ENCODE results near the gene BZW2. TPM values are rescaled to one million over a fixed set of nuclear protein-coding genes. Genes with fewer than 3 reads are reported as not detected.
A peak's percentile ranks its signal among the peaks of the same experiment; 100 is the strongest.

The BZW2 gene
- total and polyA plus RNA-seq, 2 experiments from 2014 or later, result 236 to 358 TPM

DNA sequence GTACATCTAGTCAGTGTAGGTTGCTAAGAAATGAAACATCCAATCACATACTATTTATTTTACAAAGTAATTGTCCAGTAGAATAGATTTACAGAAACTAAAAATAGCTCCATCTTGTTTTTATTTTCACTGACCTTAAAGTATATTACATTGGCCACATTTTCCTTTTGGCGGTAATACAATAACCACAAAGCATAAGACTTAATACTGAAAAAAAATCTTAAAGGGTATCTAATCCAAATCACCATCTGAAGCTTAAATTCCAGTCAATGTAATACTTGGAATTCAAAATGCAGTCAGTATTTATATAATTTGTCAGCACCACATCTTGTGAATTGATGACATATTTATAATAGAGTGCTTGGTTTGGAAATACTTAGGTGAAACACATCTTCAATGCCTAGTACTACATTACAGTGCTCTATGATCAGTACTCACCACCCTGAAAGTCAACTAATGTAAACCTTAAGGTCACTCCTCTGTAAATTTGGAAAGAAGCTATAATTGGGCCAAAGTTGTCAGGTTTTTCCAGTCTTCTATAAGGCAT is 9.4 kb upstream of the BZW2 start:
- H3K9me3 ChIP-seq (ENCODE audit: low read depth), result no peaks in the 10 kb centered on the region
- DNase-seq (ENCODE audit: low read depth in 1 of 2, low spot score in 1 of 2), result no peak
- TF ChIP-seq, protein P1, sequence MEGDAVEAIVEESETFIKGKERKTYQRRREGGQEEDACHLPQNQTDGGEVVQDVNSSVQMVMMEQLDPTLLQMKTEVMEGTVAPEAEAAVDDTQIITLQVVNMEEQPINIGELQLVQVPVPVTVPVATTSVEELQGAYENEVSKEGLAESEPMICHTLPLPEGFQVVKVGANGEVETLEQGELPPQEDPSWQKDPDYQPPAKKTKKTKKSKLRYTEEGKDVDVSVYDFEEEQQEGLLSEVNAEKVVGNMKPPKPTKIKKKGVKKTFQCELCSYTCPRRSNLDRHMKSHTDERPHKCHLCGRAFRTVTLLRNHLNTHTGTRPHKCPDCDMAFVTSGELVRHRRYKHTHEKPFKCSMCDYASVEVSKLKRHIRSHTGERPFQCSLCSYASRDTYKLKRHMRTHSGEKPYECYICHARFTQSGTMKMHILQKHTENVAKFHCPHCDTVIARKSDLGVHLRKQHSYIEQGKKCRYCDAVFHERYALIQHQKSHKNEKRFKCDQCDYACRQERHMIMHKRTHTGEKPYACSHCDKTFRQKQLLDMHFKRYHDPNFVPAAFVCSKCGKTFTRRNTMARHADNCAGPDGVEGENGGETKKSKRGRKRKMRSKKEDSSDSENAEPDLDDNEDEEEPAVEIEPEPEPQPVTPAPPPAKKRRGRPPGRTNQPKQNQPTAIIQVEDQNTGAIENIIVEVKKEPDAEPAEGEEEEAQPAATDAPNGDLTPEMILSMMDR (IDR thresholded peaks at IDR 0.05; ENCODE audit: low read depth, low read length), result no peak
- H3K27me3 ChIP-seq, result no peaks in the 10 kb centered on the region
- H3K36me3 ChIP-seq, result peaks cover 14% of the 10 kb centered on the region
- H3K27ac ChIP-seq, result peak overlapping the region; percentile 73
- peaks cover 12% of the 10 kb centered on the region for H3K4me1 ChIP-seq (ENCODE audit: low read depth)
- H3K4me3 ChIP-seq, result no peak overlapping the region

DNA sequence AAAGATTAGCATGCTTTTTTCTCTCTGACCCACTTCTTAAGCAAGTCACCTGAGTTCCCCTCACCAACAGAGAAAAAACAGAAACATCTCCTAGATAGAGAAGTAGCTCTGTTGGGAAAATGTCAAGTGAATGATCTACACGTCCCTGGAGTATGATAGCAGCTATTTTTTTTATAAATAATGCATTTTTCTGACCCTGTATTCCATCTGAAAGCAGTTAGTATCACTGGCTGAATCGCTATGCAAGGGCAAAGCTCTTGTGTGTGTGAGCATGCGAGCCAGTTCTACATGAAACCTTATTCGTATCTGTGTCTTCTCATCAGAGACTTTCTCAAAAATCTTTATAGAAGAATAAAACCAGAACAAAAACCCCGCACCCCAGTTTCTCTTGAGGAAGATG is 8.6 kb upstream of the BZW2 start:
- H3K36me3 ChIP-seq, result peaks cover 12% of the 10 kb centered on the region
- no peaks in the 10 kb centered on the region for H3K27me3 ChIP-seq
- H3K4me3 ChIP-seq, result no peak overlapping the region
- H3K4me1 ChIP-seq (ENCODE audit: low read depth), result peaks cover 15% of the 10 kb centered on the region
- DNase-seq (ENCODE audit: low read depth in 1 of 2, low spot score in 1 of 2), result no peak
- H3K9me3 ChIP-seq (ENCODE audit: low read depth), result no peaks in the 10 kb centered on the region
- TF ChIP-seq, protein P1 (IDR thresholded peaks at IDR 0.05; ENCODE audit: low read depth, low read length), result no peak
- H3K27ac ChIP-seq, result peak overlapping the region; percentile 73

DNA sequence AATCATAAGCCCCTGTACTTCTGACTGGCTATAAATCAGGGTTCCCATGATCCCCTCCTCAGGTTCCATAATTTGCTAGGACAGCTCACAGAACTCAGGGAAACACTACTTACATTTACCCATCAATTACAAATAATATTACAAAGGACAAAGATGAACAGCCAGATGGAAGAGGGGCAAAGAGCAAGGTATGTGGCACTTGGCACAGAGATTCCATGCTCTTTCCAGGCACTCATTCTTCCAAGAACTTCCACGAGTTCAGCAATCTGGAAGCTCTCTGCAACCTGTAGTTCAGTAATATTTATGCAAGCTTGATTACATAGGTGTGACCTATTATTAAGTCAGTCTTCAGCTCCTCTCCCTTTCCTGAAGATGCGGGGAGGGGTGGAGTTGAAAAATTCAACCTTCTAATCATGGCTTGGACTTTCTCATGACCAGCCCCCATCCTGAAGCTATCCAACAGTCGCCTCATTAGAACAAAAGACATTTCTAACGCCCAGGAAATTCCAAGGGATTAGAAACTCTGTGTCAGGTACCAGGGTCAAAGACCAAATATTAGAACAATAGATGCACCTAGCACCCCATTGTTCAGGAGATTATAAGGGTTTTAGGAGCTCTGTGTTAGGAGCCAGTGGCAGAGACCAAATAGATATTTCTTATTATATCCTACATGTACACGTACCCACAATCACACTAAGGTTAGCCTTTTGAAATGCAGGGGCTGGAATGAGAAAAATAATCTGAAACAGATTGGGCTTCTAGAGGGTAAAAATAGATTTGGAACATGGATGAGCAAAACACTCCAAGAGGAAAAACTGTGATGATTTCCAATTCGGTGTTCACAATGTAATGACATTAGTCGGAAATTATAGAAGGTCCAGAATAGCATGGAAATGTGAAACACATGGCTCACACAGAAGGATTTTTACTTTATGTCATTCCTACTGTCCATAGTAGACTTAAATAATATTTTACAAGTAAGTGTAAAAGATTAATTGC is 7.4 kb upstream of the BZW2 start:
- TF ChIP-seq, protein P1 (IDR thresholded peaks at IDR 0.05; ENCODE audit: low read depth, low read length), result no peak
- no peak for DNase-seq (ENCODE audit: low read depth in 1 of 2, low spot score in 1 of 2)
- H3K27ac ChIP-seq, result no peak overlapping the region

DNA sequence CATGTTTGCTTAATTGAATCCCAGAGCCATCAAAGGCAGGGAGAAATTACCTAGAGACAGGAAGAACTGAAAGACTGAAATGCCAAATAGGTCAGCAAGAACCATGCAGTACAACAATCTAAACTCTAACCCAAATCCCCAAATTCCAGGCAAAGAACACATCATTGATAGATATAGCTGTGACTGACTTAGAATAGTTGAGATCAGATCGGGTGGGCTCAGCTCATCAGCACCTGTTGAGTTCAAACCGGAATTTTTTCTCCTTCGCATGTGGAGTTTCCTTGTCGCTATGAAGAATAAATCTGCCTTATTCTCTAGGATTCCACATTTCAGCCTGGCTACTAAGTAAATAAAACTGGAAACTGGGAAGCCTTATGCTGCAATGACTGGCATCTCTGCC is 1.8 kb upstream of the BZW2 start:
- Histone ChIP-seq H3K36me3 (no peaks in the 10 kb centered on the region), H3K4me1 (ENCODE audit: low read depth) (peaks cover 23% of the 10 kb centered on the region), H3K9me3 (ENCODE audit: low read depth) (no peaks in the 10 kb centered on the region), H3K27me3 (no peaks in the 10 kb centered on the region), H3K27ac (peak overlapping the region; percentile 99), H3K4me3 (peak overlapping the region; percentile 81)
- no peak for DNase-seq (ENCODE audit: low read depth in 1 of 2, low spot score in 1 of 2)
- TF ChIP-seq, protein P1 (IDR thresholded peaks at IDR 0.05; ENCODE audit: low read depth, low read length), result no peak

More for the DNA sequence above, 7.4 kb upstream of the BZW2 start:
- Histone ChIP-seq H3K27me3 (no peaks in the 10 kb centered on the region), H3K4me3 (no peak overlapping the region), H3K4me1 (ENCODE audit: low read depth) (peaks cover 20% of the 10 kb centered on the region), H3K9me3 (ENCODE audit: low read depth) (no peaks in the 10 kb centered on the region), H3K36me3 (peaks cover 10% of the 10 kb centered on the region)

DNA sequence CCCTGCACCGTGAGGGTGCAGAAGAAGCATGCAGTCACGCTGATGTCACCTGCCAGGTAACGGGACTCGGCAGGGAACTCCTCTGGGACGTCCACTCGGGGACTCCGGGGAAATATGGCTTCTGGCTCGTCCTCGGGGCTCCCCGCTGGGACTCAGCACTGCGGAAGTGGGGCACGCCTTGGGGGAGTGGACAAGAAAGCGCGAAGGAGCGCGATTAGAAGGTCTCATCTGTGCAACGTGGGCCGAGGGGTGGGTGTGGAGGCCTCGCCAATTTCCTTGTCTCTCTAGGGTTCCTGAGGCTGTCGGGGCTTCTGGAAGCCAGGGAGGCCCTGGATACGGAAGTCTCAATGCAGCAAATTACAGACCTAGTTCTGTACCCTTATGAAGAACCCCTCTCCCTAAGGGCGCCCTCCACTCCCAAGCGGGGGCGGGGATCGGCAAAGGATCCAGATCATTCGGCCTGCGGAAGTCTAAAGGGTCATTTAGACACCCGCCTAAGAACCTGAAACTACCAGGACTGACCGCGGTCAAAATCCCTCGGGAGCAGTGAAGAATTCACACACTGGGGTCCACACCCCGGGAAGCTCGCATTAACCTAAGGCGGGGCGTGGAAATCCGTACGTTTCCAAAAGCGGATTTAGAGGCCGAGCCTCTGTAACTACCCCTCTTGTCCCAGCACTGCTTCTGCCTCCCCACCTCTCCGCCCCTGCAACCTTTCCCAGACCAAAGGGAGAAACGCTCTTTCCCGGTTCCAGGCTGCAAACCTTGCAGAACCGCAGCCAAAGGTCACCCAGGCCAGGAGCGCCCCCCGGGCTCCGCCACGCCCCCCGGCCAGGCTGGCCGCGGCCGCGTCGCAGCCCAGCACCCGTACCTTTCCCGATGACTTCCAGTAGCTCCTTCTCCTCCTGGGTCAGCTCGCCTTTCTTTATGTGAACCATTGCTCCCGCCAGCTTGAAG is 1.1 kb upstream of the BZW2 start:
- no peaks in the 10 kb centered on the region for H3K36me3 ChIP-seq
- peak overlapping the region; percentile 99 for H3K27ac ChIP-seq
- peak; percentile 47 to 51 for DNase-seq (ENCODE audit: low read depth in 1 of 2, low spot score in 1 of 2)

More for the DNA sequence above, 1.1 kb upstream of the BZW2 start:
- H3K4me1 ChIP-seq (ENCODE audit: low read depth), result peaks cover 30% of the 10 kb centered on the region
- H3K9me3 ChIP-seq (ENCODE audit: low read depth), result no peaks in the 10 kb centered on the region
- H3K4me3 ChIP-seq, result peak overlapping the region; percentile 81
- no peaks in the 10 kb centered on the region for H3K27me3 ChIP-seq
- TF ChIP-seq, protein P1 (IDR thresholded peaks at IDR 0.05; ENCODE audit: low read depth, low read length), result no peak

Measured in cardiac muscle cell (in vitro differentiated cells and primary cell).